Left hindlimb (tissue), 1 donor: ENCODE data around the gene POU2F1.
"Not testable (repeated sequence)": the region's sequence is repeated elsewhere in the genome, so short reads cannot be mapped to it uniquely, and the experiment has no call there.

Source experiments
- DNase-seq: peaks from one replicate; pipeline ENCODE4 v3.0.0-alpha.2; 2018

Gene POU2F1

GRCh38 chr1:167319206-167319605 lies 98.5 kb downstream of the POU2F1 start:
- not testable (repeated sequence) for DNase-seq

DNA sequence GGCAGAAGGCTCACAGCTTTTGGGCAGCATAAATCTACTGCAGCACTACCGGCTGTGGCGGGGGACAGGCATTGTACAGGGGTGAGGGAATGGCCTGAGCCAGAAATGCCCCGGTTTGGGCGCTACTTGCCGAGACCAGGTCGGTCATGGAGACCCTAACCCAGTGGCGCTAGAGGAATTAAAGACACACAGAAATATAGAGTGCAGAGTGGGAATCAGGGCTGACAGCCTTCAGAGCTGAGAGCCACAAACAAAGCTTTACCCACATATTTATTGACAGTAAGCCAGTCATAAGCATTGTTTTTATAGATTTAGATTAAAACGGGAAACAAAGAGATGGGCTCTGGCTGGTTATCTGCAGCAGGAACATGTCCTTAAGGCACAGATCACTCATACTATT lies 101.8 kb downstream of the POU2F1 start:
- DNase-seq, result no peak

GRCh38 chr1:167325151-167325550 lies 104.5 kb downstream of the POU2F1 start:
- no peak for DNase-seq

DNA sequence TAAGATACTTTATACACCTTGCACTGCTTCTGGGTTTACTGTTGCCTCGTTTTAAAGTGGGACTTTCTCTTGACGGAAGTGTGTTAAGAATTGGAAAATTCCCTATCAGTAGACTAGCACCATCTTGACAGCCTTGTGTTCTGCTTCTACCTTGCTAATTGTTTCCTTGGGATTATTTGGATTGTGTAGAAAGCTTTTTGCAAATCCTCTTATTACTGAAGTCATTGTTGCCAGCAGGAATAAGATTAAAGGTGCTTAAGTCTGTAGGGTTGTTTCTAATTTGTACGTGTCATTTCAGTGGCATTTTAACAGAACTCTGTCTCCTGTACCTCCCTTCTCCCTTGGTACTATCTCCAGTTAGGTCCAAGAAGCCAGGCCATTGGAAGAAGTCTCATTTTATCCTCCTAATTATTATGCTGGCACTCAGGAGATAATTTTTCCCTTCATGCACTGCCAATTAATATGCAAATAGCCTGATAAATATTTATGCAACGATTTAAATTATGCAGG lies 107.7 kb downstream of the POU2F1 start:
- no peak for DNase-seq

- peak; percentile 47 for DNase-seq
These were observed 108.3 kb downstream of the POU2F1 start for GRCh38 chr1:167328816-167329483.

GRCh38 chr1:167330601-167331293 lies 110.1 kb downstream of the POU2F1 start:
- no peak for DNase-seq

GRCh38 chr1:167331650-167332049 lies 111.0 kb downstream of the POU2F1 start:
- no peak for DNase-seq

DNA sequence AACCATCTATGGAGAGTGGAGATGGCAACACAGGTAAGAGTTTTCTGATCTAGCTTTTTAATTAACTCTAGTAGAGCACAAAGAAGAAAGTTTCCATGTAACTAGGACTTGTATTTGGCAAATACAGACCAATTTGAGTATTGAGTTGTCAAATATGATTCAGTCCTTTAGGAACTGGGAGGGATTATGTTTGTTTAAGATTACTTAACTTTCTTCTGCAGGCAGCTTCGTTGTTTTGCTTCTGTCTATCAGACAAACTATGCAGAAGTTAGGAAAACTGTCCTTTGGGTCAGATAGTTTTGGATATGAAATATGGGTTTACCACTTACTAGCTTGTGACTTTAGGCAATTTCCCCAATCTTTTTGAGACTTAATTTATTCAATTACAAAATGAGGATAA lies 111.8 kb downstream of the POU2F1 start:
- DNase-seq, result no peak

DNA sequence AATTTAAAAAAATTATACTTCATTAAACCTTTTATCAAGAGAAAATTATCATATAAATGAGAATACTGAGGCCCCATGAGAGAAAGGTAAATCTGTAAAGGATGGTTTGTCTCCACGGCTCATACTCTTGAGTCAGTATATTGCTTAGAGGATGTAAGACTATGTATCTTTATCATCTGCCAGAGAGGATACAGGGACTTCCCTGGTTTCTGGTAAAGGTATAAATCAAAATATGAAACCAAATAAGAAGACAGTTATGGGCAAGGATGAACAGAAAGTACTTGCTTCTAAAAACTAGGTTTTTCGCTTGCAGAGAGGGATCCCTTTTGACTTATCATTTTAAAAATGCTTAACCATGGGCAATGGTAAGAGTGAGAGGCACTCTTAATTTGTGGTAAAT lies 112.4 kb downstream of the POU2F1 start:
- DNase-seq, result no peak

- no peak for DNase-seq
These were observed 113.0 kb downstream of the POU2F1 start for GRCh38 chr1:167333703-167334102.

DNA sequence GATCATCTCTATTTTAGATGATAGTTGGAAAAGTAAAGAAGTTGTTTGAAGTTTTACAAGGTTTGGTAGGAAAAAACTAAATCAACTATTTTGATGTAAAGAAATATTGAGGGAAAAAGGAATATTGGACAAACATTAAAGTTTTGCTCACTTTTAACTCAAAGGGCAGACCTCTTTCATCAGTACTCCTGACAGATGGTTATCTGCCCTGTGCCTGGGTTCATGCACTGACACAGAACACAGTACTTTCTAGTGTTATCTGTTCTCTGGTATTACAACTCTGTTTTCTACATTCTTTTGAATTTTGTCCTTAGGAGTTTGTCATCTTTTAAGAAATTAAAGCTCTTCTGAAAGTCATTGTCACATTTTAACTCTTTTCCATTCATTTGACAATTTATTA lies 118.7 kb downstream of the POU2F1 start:
- DNase-seq, result no peak

- no peak for DNase-seq
These were observed 122.2 kb downstream of the POU2F1 start for GRCh38 chr1:167342846-167343245.

DNA sequence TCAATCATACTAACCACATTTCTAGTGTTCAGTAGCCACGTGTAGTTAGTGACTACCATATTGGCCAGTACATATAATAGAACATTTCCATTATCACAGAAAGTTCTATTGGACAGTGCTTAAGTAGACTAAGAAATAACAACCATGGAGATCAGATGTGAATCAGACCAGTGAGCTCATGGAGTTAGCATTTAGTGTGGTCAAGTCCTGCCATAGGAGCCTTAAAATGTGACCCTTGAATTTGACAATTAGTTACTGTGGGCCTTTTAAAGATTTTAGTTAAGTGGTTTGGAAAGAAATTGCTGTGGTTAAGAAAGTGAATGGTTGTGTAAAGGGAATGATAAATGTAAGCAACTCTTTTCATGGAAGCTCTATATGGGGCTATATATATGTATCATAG lies 123.4 kb downstream of the POU2F1 start:
- DNase-seq, result no peak

GRCh38 chr1:167344615-167345385 lies 124.1 kb downstream of the POU2F1 start:
- DNase-seq, result no peak

- no peak for DNase-seq
These were observed 124.7 kb downstream of the POU2F1 start for GRCh38 chr1:167345386-167345733.

GRCh38 chr1:167357305-167357704 lies 136.6 kb downstream of the POU2F1 start:
- no peak for DNase-seq

- no peak for DNase-seq
These were observed 138.6 kb downstream of the POU2F1 start for GRCh38 chr1:167359295-167359694.

DNA sequence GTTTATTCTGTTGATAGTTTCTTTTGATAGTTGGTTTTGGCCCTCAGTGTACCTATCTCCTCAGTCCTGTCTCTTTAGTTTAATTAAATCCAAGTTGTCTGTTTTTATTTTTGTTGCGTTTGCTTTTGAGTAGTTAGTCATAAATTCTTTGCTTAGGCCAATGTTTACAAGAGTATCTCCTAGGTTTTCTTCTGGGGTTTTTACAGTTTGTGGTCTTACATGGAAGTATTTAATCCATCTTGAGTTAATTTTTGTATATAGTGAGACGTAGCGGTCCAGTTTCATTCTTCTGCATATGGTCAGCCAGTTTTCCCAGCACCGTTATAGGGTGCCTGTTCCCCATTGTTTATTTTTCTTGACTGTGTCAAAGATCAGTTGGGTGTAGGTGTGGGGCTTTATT lies 139.4 kb downstream of the POU2F1 start:
- DNase-seq, result no peak

DNA sequence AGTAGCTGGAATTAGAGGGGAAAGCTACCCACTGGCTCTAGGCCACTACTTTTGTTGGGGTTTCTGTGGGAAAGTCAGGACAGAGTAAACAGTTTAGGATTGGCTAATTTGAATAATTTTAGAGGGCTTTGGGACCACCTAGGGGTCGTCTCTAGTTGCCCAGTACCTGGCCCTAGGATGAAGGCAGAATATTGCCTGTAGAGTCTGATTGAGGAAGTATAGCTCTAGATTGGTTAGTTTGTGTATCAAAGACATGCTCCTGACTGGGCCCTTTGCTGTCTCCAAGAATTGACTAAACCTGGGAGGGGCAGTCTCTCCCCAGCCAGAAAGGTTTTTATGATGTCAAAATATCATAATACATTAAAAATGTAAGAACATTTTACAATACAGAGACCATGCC lies 142.0 kb downstream of the POU2F1 start:
- DNase-seq, result no peak

DNA sequence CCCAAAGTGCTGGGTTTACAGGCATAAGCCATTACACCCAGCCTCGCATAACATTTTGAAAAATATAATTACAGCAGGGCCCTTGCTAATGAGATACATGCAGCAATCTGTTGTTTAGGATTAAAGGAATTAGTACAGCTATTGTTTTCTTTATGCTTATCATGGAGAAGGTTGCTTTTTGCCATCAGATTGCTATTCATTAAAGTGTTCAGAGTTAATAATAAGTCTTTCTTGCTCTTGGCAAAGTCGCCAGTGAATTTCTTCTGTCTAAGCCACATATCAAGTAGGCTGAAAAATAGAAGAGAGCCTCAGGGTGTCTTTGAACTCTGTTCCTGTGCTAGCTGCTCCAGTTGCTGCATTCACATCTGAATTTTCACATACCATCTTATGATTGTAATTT lies 144.1 kb downstream of the POU2F1 start:
- DNase-seq, result no peak

GRCh38 chr1:167365360-167365759 lies 144.7 kb downstream of the POU2F1 start:
- DNase-seq, result no peak

DNA sequence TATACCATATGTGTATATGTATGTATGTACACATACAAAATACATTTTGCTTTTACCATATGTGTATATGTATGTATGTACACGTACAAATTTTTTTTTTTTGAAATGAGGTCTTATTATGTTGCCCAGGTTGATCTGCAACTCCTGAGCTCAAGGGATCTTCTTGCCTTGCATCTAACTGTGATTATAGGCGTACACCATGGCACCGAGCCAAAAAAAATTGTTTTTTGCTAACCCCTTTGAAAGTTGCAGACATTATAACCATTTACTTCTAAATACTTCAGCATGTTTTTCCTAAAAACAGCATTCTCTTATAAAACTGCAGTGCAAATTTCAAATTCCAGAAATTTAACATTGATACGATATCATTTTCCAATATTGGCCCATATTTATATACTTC lies 147.0 kb downstream of the POU2F1 start:
- DNase-seq, result no peak

DNA sequence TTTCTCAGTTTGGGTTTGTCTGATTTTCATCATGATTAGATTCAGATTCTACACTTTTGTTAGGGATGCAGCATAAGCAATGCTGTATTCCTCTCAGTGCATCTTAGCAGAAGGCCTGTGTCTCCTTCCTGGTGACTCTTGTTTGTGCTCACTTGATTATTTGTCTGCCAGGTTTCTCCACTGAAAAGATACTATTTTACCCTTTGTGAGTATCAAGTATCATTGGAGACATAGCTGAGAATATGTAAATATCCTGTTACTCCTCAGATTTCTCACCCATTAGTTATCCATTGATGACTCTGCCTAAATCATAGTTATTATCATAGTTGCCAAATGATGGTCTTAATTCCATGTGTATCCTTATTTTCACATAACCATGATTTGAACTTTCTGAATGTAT lies 148.5 kb downstream of the POU2F1 start:
- no peak for DNase-seq

GRCh38 chr1:167369933-167370332 lies 149.2 kb downstream of the POU2F1 start:
- DNase-seq, result no peak
